K562 (cell line): Measurements from ENCODE around the gene PICK1. TPM values are rescaled to one million over a fixed set of nuclear protein-coding genes. Genes with fewer than 3 reads are reported as not detected.
A peak's percentile ranks its signal among the peaks of the same experiment; 100 is the strongest.

Experiments used
- ATAC-seq: fragments of 200-7000 bp; cut with Tn5 transposase; 3 replicates; pipeline ENCODE4 v1.9.1; 2020; ENCODE audit warnings: moderate library complexity
- BruUV-seq: library from RNA; stranded (reverse); fragments of 400-500 nt; replicated peaks from 2 replicates; lab custom pipeline; 2021; lab: Mats Ljungman, UMichigan
- CTCF ChIA-PET: fragments of 300-600 bp; formaldehyde crosslinking; extraction: SDS; loops from one replicate; lab custom pipeline; 2021; ENCODE audit warnings: low intra/inter-chr PET ratio; lab: Yijun Ruan, JAX
- POLR2A ChIA-PET: fragments of 300-600, 350-650 bp; sonication (Branson Sonifier 250); formaldehyde crosslinking; extraction: SDS; loops from one replicate; lab custom pipeline; 2021; ENCODE audit warnings: antibody characterized with exemption, inconsistent platforms; lab: Yijun Ruan, JAX
- DNase-seq, 4 experiments: peaks; one replicate each; pipeline versions ENCODE4 v3.0.0 to v3.0.0-alpha.2; 2011 to 2018; ENCODE audit warnings: low spot score in 3 of 4, mixed read lengths in 3 of 4; ENCODE audit errors: extremely low read depth in 1 of 4
- FAIRE-seq: peaks from 2 replicates; lab custom pipeline; 2011; peaks lifted over from hg19 to GRCh38; lab: Jason Lieb, UNC
- H2AFZ ChIP-seq: 2 replicates; pipeline ENCODE4 v1.6.0; 2011; ENCODE audit warnings: low read depth, low read length, control low read depth, inconsistent platforms
- H3K27ac ChIP-seq: fragments of 200-600 bp; 3 replicates; pipeline ENCODE4 v1.8.0; 2011; ENCODE audit warnings: low read depth, mild to moderate bottlenecking, control low read depth, inconsistent platforms, low read length, moderate library complexity, mixed read lengths; ENCODE audit errors: extremely low read depth
- H3K27me3 ChIP-seq, 2 experiments: fragments of 300-600 bp in 1 of 2; 2 replicates in 1 of 2; 3 replicates in 1 of 2; pipeline versions ENCODE4 v1.6.0 to v1.8.0; 2011; ENCODE audit warnings: inconsistent platforms in 2 of 2, low read length in 2 of 2, mild to moderate bottlenecking in 1 of 2, mixed read lengths in 1 of 2, moderate library complexity in 1 of 2; ENCODE audit not compliant: control insufficient read depth in 2 of 2, insufficient read depth in 2 of 2
- H3K36me3 ChIP-seq: fragments of 300-600 bp; 3 replicates; pipeline ENCODE4 v1.8.0; 2011; ENCODE audit warnings: mild to moderate bottlenecking, low read length, inconsistent platforms; ENCODE audit not compliant: control insufficient read depth, insufficient read depth
- H3K4me1 ChIP-seq, 2 experiments: fragments of 200-600 bp in 1 of 2; replicated peaks in 1 of 2; 2 replicates in 1 of 2; 3 replicates in 1 of 2; pipeline versions ENCODE4 v1.5.1 to v1.8.0; 2011; ENCODE audit warnings: inconsistent platforms in 2 of 2, low read length in 2 of 2, mild to moderate bottlenecking in 1 of 2, mixed read lengths in 1 of 2, moderate library complexity in 1 of 2; ENCODE audit not compliant: control insufficient read depth in 2 of 2, insufficient read depth in 2 of 2
- H3K4me2 ChIP-seq: 2 replicates; pipeline ENCODE4 v1.6.1; 2011; ENCODE audit warnings: low read length, control low read depth, inconsistent platforms, mixed read lengths; ENCODE audit not compliant: insufficient read depth
- H3K4me3 ChIP-seq: fragments of 200-600 bp; sonication (generic), shearing (Covaris generic); 2 replicates; pipeline ENCODE4 v1.5.1; 2016; ENCODE audit warnings: control low read depth, inconsistent platforms
- H3K79me2 ChIP-seq: fragments of 200-600 bp; 3 replicates; pipeline ENCODE4 v1.8.0; 2011; ENCODE audit warnings: low read length, inconsistent platforms; ENCODE audit not compliant: control insufficient read depth, insufficient read depth
- H3K9ac ChIP-seq, 2 experiments: 2 replicates each; pipeline versions ENCODE4 v1.6.0 to v1.6.1; 2011; ENCODE audit warnings: low read depth in 2 of 2, low read length in 2 of 2, control low read depth in 1 of 2, inconsistent platforms in 1 of 2, mild to moderate bottlenecking in 1 of 2, mixed read lengths in 1 of 2; ENCODE audit not compliant: insufficient read depth in 1 of 2
- H3K9me1 ChIP-seq: one replicate; pipeline ENCODE4 v1.6.0; 2011; ENCODE audit warnings: inconsistent platforms, mild to moderate bottlenecking, low read length, moderate library complexity; ENCODE audit not compliant: control insufficient read depth, insufficient read depth
- H3K9me3 ChIP-seq: replicated peaks from 2 replicates; pipeline ENCODE4 v1.5.1; 2011; ENCODE audit warnings: low read depth, low read length, inconsistent platforms; ENCODE audit not compliant: control insufficient read depth, insufficient read depth
- H4K20me1 ChIP-seq: replicated peaks from 2 replicates; pipeline ENCODE4 v1.6.1; 2011; ENCODE audit warnings: low read length, inconsistent platforms, mixed read lengths; ENCODE audit not compliant: control insufficient read depth, insufficient read depth
- CXXC5 ChIP-seq: fragments of 250-450 bp; sonication (Bioruptor Pico); IDR thresholded peaks from 2 replicates; pipeline ENCODE4 v1.8.0; 2022; ENCODE audit warnings: inconsistent platforms, mild to moderate bottlenecking, moderate library complexity
- NFIC ChIP-seq: fragments of 450-650 bp; IDR thresholded peaks from 2 replicates; pipeline ENCODE4 v1.6.1; 2017; ENCODE audit warnings: mild to moderate bottlenecking, inconsistent platforms
- NUFIP1 ChIP-seq: fragments of 450-650 bp; IDR thresholded peaks from 2 replicates; pipeline ENCODE4 v1.6.1; 2018; ENCODE audit not compliant: partially characterized antibody
- RFX7 ChIP-seq: fragments of 250-450 bp; sonication (Bioruptor Pico); IDR thresholded peaks from 2 replicates; pipeline ENCODE4 v1.5.1; 2021; ENCODE audit warnings: mild to moderate bottlenecking
- TARDBP ChIP-seq: fragments of 450-650 bp; IDR thresholded peaks from 2 replicates; pipeline ENCODE4 v1.6.1; 2016
- WHSC1 ChIP-seq: IDR thresholded peaks from one replicate; pipeline ENCODE4 v1.6.1; 2012; ENCODE audit warnings: low read length, control low read depth, inconsistent platforms
- WGBS: fragments of 100-300 bp; shearing (Covaris generic); methylation state at CpG from one replicate; pipeline ENCODE4 v1.1.6; 2016; ENCODE audit warnings: low coverage, mixed read lengths; ENCODE audit not compliant: insufficient coverage; ENCODE audit errors: missing lambda C conversion rate; 5-methylcytosine and 5-hydroxymethylcytosine counted together
- in situ Hi-C: fragments of 300-500 bp; cut with MboI; formaldehyde crosslinking; loops from 4 replicates; pipeline ENCODE4 v1.15.0; 2018; ENCODE audit warnings: inconsistent platforms, mixed read lengths
- intact Hi-C: fragments of 100-400 bp; cut with micrococcal nuclease; formaldehyde crosslinking; loops from 2 replicates; pipeline ENCODE4 v1.14.2; 2022
- polyA plus RNA-seq, 8 experiments: library from polyadenylated mRNA; depleted of rRNA in 4 of 8; stranded (reverse) in 5 of 8; unstranded in 3 of 8; fragments of >200 nt; fragmentation: Nextera tagmentation in 2 of 8; fragmentation: Illumina TruSeq in 1 of 8; extraction: Ambion mirVana in 2 of 8; extraction: Trizol in 1 of 8; gene quantifications; 2 replicates each; pipeline versions ENCODE4 v1.2.1 to v1.2.3, GENCODE V29; 2011 to 2014; ENCODE audit warnings: inconsistent platforms in 1 of 8, missing spikeins in 1 of 8
- total RNA-seq, 7 experiments: library from RNA; depleted of rRNA in 6 of 7; stranded (reverse); fragments of >200 nt in 6 of 7; fragmentation: Illumina TruSeq in 2 of 7; extraction: Trizol in 2 of 7; gene quantifications; 2 replicates each; pipeline versions ENCODE4 v1.2.1 to v1.2.3, GENCODE V29; 2011 to 2021; ENCODE audit warnings: low replicate concordance in 1 of 7

PICK1 gene
- total and polyA plus RNA-seq, 9 of the 15 experiments (the other 6 are each of a cell fraction or from before 2014, with no cell fraction given), result 0.06 to 11.0 (median 7.9) TPM; not detected in 1

GRCh38 chr22:38080474-38080849 is 23.3 kb downstream of the PICK1 start:
- Histone ChIP-seq H3K27ac (no peak overlapping the region), H3K4me3 (no peak overlapping the region), H3K9me3 (no peaks in the 10 kb centered on the region), H3K4me1 (peaks cover 0 to 41% of the 10 kb centered on the region in 2 experiments; a peak in 2 of 5 replicates)
- intact Hi-C loops, result no loop called here
- 54% methylated on average over 9 of the region's 11 CpGs for WGBS
- TF ChIP-seq NUFIP1 (no peak), CXXC5 (CRISPR knock-in tag) (no peak), WHSC1 (no peak), NFIC (peak; percentile 44; the same call in 1 of the 2 replicates), RFX7 (CRISPR knock-in tag) (no peak), TARDBP (no peak)
- TF ChIP-seq, all 486 proteins: peak for 1
- FAIRE-seq, result no peak
- no peak overlapping the region for H3K9ac ChIP-seq
- ATAC-seq, result no peak
- H3K9me1 ChIP-seq, result no peaks in the 10 kb centered on the region
- no peaks in the 10 kb centered on the region for H3K79me2 ChIP-seq
- POLR2A ChIA-PET, result no interaction called here
- H3K4me2 ChIP-seq, result no peak overlapping the region
- CTCF ChIA-PET, result no interaction called here
- H4K20me1 ChIP-seq, result no peaks in the 10 kb centered on the region
- H3K36me3 ChIP-seq, result no peaks in the 10 kb centered on the region
- in situ Hi-C loops, result no loop called here
- BruUV-seq, result no TSS peak
- DNase-seq, result no peak
- H3K27me3 ChIP-seq, result peaks cover 2 to 41% of the 10 kb centered on the region in 2 experiments; a peak in 2 of 5 replicates
- no peak overlapping the region for H2AFZ ChIP-seq
